ENCODE data around the gene ABLIM3. TPM values are rescaled to one million over a fixed set of nuclear protein-coding genes. Genes with fewer than 3 reads are reported as not detected.

The ABLIM3 gene
- total RNA-seq, 4 donors from 2014 or later = 14.8 to 50.7 (median 25.4) TPM

DNA sequence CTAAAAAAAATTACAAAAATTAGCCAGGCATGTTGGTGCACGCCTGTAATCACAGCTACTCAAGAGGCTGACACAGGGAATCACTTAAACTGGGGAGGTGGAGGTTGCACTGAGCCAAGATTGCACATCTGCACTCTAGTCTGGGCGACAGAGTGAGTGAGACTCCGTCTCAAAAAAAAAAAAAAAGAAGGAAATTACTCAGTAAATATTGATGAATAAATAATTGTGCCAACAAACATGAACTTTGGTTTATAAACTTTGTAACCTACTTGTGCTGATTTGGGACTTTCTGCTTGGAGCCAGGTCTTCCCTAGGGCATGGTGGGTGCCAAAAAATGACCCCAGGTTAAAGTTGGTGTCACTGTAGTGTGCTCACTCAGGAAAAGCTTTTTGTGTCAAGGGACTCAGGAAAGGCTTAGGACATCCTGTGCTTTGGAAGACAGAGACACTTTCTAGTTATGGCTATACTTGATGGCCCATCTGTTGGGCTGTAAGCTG lies 19.0 kb downstream of the ABLIM3 start:
- no peak for TF ChIP-seq EP300 (IDR thresholded peaks at IDR 0.05)
- H3K27me3 ChIP-seq = no peaks in the 10 kb centered on the region
- H3K36me3 ChIP-seq = no peaks in the 10 kb centered on the region
- no peak for ATAC-seq
- H3K4me1 ChIP-seq = peaks cover 0 to 35% (median 4%) of the 10 kb centered on the region in 3 donors
- no peaks in the 10 kb centered on the region for H3K9me3 ChIP-seq
- no peak overlapping the region for H3K4me3 ChIP-seq
- 73 to 93% methylated on average over 2 to 3 of the region's 3 CpGs for WGBS, 2 donors (ENCODE audit: low coverage in 1 of 2)
- H3K27ac ChIP-seq = peak overlapping the region in 1 of 4 donors; percentile 42

DNA sequence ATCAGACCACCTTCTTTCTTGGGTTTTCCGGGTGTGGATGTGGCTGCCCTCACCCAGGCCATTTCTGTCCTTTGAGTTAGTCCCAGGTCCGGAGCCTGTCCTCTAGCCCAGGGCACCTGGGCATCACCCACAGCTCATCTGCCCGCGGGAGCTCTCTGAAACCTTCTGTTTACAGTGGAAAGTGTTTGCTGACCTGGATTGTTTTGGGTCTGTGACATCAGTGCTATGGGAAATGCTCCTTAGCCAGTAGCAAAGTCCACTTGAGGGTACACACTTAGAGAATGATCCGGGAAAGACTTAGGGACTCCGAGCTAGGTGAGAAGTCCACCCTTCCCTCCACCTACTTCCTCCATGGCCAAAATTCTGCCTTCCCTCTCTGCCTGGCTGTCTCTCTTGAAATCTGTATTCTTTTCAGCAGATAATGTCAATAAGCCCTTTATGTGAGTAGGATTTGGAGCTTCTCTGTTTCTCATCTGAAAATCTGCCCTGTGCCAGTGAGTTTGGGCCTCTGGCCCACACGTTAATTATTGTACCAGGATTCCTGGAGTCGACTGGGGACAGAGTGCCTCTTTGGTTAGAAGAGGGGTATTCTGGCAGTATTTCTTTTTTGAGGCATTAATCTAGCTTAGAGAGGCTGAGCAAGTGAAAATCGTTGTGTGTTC lies 19.9 kb downstream of the ABLIM3 start:
- H3K27me3 ChIP-seq = no peaks in the 10 kb centered on the region
- no peak for ATAC-seq
- H3K4me3 ChIP-seq = no peak overlapping the region
- H3K36me3 ChIP-seq = no peaks in the 10 kb centered on the region
- peak overlapping the region in 2 of 4 donors; percentile 42 to 45 for H3K27ac ChIP-seq
- H3K4me1 ChIP-seq = peaks cover 0 to 35% (median 4%) of the 10 kb centered on the region in 3 donors
- H3K9me3 ChIP-seq = no peaks in the 10 kb centered on the region
- TF ChIP-seq EP300 (IDR thresholded peaks at IDR 0.05) = no peak
- no peak for TF ChIP-seq POLR2AphosphoS5 (IDR thresholded peaks at IDR 0.05)
- TF ChIP-seq, protein P1, sequence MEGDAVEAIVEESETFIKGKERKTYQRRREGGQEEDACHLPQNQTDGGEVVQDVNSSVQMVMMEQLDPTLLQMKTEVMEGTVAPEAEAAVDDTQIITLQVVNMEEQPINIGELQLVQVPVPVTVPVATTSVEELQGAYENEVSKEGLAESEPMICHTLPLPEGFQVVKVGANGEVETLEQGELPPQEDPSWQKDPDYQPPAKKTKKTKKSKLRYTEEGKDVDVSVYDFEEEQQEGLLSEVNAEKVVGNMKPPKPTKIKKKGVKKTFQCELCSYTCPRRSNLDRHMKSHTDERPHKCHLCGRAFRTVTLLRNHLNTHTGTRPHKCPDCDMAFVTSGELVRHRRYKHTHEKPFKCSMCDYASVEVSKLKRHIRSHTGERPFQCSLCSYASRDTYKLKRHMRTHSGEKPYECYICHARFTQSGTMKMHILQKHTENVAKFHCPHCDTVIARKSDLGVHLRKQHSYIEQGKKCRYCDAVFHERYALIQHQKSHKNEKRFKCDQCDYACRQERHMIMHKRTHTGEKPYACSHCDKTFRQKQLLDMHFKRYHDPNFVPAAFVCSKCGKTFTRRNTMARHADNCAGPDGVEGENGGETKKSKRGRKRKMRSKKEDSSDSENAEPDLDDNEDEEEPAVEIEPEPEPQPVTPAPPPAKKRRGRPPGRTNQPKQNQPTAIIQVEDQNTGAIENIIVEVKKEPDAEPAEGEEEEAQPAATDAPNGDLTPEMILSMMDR (IDR thresholded peaks at IDR 0.05) = no peak
- TF ChIP-seq POLR2A (IDR thresholded peaks at IDR 0.05) = no peak
- 73 to 75% methylated on average over 6 to 7 of the region's 9 CpGs for WGBS, 2 donors (ENCODE audit: low coverage in 1 of 2)

DNA sequence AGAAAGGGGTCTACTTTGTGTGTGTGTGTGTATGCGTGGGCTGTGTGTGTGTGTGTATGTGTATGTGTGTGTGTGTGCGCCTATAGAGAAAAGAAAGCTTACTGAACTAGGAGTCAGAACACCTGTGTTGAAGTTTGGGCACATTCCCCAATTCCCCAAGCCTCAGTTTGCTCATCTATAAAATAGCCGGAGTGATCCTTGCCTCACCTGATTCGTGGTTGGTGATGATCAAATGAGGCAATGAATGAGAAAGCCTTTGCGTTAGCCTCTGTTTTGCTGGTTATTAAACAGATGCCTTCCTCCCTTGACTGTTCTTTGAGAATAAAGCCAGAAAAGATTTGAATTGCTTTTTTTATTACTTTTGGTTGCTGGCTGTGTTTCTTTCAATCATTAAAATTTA lies 20.6 kb downstream of the ABLIM3 start:
- Histone ChIP-seq H3K27me3 (no peaks in the 10 kb centered on the region), H3K36me3 (no peaks in the 10 kb centered on the region), H3K9me3 (no peaks in the 10 kb centered on the region), H3K4me1 (peaks cover 0 to 35% (median 4%) of the 10 kb centered on the region in 3 donors), H3K4me3 (no peak overlapping the region), H3K27ac (peak overlapping the region in 2 of 4 donors; percentile 42 to 45)
- TF ChIP-seq, protein P1 (IDR thresholded peaks at IDR 0.05) = no peak
- TF ChIP-seq EP300 (IDR thresholded peaks at IDR 0.05) (no peak), POLR2A (IDR thresholded peaks at IDR 0.05) (no peak), POLR2AphosphoS5 (IDR thresholded peaks at IDR 0.05) (no peak)
- no peak for ATAC-seq
- WGBS, 2 donors (ENCODE audit: low coverage in 1 of 2) = 91 to 94% methylated on average over 5 of the region's 5 CpGs

DNA sequence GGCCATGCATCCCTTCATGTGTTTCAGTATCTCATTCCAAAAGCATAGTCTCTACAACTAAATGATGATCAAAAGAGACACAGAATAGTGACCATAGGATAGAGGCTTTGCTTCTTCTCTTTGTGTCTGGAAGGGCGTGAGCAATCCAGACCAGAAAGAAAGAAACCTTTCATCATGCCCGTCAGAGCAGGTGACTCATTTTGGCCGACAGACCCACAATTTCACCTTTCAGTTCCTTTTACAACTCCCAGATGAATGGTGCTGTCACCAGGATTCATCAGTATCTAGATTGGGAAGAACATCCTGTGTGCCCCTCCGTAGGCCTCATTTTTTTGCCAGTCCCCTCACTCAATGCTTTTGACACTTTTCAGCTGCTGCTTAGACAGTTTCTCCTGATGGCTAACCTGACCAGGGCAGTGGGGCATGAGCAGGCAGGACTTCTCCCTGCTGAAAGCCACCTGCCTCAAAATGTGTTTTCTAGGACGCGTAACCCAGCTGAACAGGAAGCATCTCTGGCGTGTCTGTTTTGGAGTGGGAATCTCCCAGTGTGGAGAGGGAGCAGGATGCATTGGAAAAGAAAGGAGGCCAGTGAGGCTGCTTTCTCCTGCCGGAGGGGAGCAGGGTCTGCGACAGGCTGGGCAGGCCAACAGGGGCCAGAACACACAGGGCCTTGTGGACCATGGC lies 21.2 kb downstream of the ABLIM3 start:
- Histone ChIP-seq H3K9me3 (no peaks in the 10 kb centered on the region), H3K4me3 (no peak overlapping the region), H3K36me3 (no peaks in the 10 kb centered on the region), H3K27ac (peak overlapping the region in 1 of 4 donors; percentile 18), H3K27me3 (no peaks in the 10 kb centered on the region), H3K4me1 (peaks cover 0 to 28% (median 4%) of the 10 kb centered on the region in 3 donors)
- ATAC-seq = no peak
- 71 to 81% methylated on average over 6 to 7 of the region's 9 CpGs for WGBS, 2 donors (ENCODE audit: low coverage in 1 of 2)
- TF ChIP-seq, protein P1 (IDR thresholded peaks at IDR 0.05) = no peak
- TF ChIP-seq EP300 (IDR thresholded peaks at IDR 0.05) = no peak
- no peak for TF ChIP-seq POLR2A (IDR thresholded peaks at IDR 0.05)
- TF ChIP-seq POLR2AphosphoS5 (IDR thresholded peaks at IDR 0.05) = no peak

DNA sequence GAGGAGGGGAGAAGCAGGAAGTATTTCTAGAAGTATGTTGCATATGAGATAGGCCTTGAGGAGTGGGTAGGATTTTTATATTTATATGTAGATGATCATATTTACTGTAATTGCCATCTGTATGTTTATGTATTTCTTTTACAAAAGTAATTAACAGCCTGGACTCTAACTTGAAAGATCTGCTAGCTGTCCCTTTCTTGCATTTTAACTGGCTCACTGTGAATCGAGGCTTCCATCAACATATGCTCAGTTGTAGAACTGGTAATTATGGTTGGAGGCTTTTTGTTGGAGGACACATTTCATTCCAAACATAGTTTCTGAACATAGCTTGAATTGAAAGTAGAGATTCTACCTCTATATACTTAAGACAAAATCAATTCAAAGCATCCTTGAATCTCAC lies 23.4 kb downstream of the ABLIM3 start:
- TF ChIP-seq POLR2AphosphoS5 (IDR thresholded peaks at IDR 0.05) = no peak
- TF ChIP-seq EP300 (IDR thresholded peaks at IDR 0.05) = no peak
- TF ChIP-seq, protein P1 (IDR thresholded peaks at IDR 0.05) = no peak
- TF ChIP-seq POLR2A (IDR thresholded peaks at IDR 0.05) = no peak
- no peaks in the 10 kb centered on the region for H3K27me3 ChIP-seq
- no peak overlapping the region for H3K4me3 ChIP-seq
- no peaks in the 10 kb centered on the region for H3K36me3 ChIP-seq
- 78 to 86% methylated on average over 1 of the region's 1 CpG for WGBS, 2 donors (ENCODE audit: low coverage in 1 of 2)
- H3K4me1 ChIP-seq = peaks cover 0 to 25% (median 4%) of the 10 kb centered on the region in 3 donors
- no peak for ATAC-seq
- H3K27ac ChIP-seq = no peak overlapping the region
- H3K9me3 ChIP-seq = no peaks in the 10 kb centered on the region

All from gastroesophageal sphincter (tissue), 4 donors.